HUES6 (cell line): ENCODE data around the gene OLFM1.

Source experiments
- H3K27ac ChIP-seq: 2 replicates; pipeline ENCODE4 v1.7.0; 2013; ENCODE audit warnings: low read depth, mild to moderate bottlenecking, low read length, inconsistent platforms
- H3K27me3 ChIP-seq: 2 replicates; pipeline ENCODE4 v1.6.1; 2013; ENCODE audit warnings: low read length; ENCODE audit not compliant: control insufficient read depth, insufficient read depth
- H3K36me3 ChIP-seq: 2 replicates; pipeline ENCODE4 v1.6.1; 2013; ENCODE audit warnings: low read length; ENCODE audit not compliant: control insufficient read depth, insufficient read depth
- H3K4me1 ChIP-seq: 2 replicates; pipeline ENCODE4 v1.6.1; 2013; ENCODE audit warnings: low read length; ENCODE audit not compliant: control insufficient read depth, insufficient read depth
- H3K4me3 ChIP-seq: 2 replicates; pipeline ENCODE4 v1.5.1; 2013; ENCODE audit warnings: low read depth, low read length
- H3K9ac ChIP-seq: one replicate; pipeline ENCODE4 v1.6.1; 2013; ENCODE audit warnings: mild to moderate bottlenecking, low read length
- H3K9me3 ChIP-seq: 2 replicates; pipeline ENCODE4 v1.6.1; 2013; ENCODE audit warnings: low read depth, low read length; ENCODE audit not compliant: control insufficient read depth, insufficient read depth

OLFM1 gene

DNA sequence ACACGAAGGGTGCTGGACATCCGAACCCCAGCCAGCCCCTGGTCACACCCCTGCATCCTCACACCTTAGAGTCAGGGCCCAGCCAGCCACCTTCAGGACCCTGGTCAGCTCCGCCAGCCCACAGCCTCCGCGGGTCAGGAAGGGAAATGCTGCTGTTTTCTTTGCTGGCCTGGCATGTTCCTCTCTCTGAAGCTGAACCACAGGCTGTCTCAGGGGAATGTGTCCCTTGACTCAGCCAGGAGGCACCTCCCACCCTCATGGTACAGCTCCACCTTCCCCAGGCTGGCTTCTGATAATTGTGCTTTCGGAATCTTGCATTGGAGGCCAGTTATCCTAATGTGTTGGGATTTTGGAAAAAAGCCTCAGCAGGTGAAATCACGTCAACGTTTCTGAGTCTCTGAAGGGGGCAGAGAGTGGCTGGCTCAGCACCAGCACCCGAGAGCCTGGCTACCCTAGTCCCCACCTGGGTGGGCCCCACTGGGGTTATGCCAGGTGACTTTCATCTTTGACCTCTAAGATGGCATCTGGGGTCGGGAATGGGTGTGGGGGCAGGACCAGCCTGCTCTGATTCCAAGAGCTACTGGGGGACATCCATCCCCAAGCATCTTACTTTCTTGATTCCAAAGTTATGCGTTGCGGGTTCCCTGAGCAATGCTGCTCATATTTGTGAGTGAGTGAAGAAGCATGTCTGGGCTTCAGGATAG lies 9.8 kb upstream of the OLFM1 start:
- Histone ChIP-seq H3K9ac (no peak overlapping the region), H3K9me3 (no peaks in the 10 kb centered on the region), H3K36me3 (no peaks in the 10 kb centered on the region), H3K27me3 (peaks cover 36% of the 10 kb centered on the region), H3K4me3 (no peak overlapping the region), H3K27ac (no peak overlapping the region), H3K4me1 (peaks cover 7% of the 10 kb centered on the region; the same call in 1 of the 2 replicates)

DNA sequence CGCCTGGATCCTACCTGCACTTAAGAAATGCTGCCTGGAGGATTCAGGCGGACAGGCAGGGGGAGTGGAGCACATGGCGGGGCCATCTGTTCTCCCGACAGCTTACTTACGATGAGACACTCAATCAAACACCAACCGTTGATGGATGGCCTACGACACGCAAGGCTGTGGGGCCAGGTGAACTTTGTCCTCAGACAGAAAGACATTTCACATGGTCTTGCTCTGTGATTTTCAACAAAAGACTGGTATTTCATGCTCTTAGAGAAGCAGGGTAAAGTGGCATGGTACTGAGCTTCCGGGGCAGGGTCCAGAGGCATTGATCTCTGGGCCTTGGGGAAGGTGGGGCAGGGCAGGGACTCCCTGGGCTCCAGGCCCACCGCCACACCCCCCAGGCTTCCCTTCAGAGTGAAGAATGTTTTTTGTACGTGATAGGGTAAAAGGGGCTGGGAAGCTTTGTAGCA lies 9.1 kb upstream of the OLFM1 start:
- Histone ChIP-seq H3K27me3 (peaks cover 36% of the 10 kb centered on the region), H3K4me1 (peaks cover 7% of the 10 kb centered on the region; the same call in 1 of the 2 replicates), H3K27ac (no peak overlapping the region), H3K4me3 (no peak overlapping the region), H3K9ac (no peak overlapping the region), H3K9me3 (no peaks in the 10 kb centered on the region), H3K36me3 (no peaks in the 10 kb centered on the region)

DNA sequence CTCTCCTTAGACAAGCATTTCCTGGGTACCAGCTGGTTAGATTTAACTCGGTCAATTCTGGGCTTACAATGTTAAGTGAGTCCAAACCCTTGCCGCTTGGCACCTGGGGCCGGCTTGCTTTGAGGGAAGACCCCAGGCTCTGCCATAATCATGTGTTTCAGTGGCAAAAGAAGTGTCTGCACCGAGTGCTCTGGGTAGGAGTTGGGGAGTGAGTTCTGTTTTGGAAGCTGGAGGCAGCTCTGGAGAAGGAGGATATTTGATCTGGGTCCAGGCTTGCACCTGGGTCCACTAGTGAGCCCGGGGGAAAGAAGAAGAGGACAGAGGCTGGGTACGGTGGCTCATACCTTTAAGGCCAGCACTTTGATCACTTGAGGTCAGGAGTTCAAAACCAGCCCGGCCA lies 8.4 kb upstream of the OLFM1 start:
- H3K4me3 ChIP-seq: no peak overlapping the region
- H3K9ac ChIP-seq: no peak overlapping the region
- peaks cover 7% of the 10 kb centered on the region; the same call in 1 of the 2 replicates for H3K4me1 ChIP-seq
- H3K27me3 ChIP-seq: peaks cover 34% of the 10 kb centered on the region
- no peaks in the 10 kb centered on the region for H3K36me3 ChIP-seq
- no peaks in the 10 kb centered on the region for H3K9me3 ChIP-seq
- H3K27ac ChIP-seq: no peak overlapping the region

DNA sequence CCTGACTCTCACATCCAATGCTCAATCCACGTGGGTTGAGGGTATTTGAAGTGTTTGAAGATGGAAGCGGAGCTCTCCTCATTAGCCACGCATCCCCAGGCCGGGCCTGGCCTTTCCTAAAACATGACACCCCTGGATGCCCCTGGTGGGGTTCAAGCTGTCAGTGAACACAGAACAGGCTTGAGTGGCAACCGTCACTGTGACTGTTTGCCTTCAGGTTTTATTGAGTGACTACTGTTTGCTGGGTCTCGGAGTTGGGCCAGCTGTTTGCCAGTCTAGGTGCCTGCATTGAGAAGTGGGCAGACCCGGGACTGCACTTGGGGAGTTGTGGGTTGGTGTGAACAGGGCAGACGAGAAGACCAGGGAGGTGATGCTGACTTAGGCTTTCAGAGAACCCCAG lies 7.8 kb upstream of the OLFM1 start:
- peaks cover 7% of the 10 kb centered on the region; the same call in 1 of the 2 replicates for H3K4me1 ChIP-seq
- H3K27ac ChIP-seq: no peak overlapping the region
- H3K27me3 ChIP-seq: peaks cover 34% of the 10 kb centered on the region
- H3K36me3 ChIP-seq: no peaks in the 10 kb centered on the region
- no peaks in the 10 kb centered on the region for H3K9me3 ChIP-seq
- H3K9ac ChIP-seq: no peak overlapping the region
- H3K4me3 ChIP-seq: no peak overlapping the region

DNA sequence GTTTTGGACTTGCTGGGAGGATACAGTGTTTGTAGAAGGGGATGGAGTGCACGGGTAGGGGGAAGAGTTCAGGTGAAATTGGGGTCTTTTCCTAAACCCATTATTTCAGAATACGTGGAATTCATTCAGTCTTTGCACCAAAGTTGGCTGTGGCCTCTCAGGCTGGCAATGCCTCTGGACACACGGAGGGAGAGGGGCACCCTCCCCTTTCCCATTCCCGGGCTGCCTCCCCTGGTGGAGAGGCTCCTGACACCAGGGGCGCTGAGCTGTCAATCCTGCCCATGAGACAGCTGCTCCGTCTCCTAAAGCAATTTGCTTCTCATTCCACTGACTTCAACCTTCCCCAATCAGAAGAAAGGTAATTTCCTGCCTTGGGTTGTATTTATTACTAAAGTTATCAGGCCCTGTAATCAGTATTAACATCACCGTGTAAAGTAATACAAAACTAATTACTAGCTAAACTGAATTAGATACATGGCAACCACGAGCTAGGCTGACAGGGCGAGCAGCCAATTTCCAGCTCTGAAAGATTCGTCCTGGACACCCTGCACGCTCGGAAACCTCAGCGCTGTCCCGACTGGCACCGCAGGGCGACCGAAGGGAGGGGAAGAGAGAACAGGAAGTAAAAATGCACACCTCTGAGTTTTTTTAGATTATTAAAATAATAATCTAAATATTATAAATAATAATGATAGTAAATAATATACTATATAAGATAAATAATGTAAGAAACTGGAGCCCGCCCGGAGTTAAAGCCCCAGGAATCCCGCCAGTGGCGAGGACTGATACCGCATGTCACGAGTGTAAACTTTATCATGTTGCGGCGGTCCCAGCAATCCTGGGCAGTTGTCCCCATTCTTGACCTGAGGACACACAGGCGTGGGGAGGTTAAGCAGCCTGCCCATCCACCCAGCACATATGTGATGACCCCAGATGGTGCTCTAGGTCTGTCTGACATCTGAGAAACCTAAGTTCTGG lies 6.9 kb upstream of the OLFM1 start:
- Histone ChIP-seq H3K4me3 (no peak overlapping the region), H3K36me3 (no peaks in the 10 kb centered on the region), H3K9ac (no peak overlapping the region), H3K9me3 (no peaks in the 10 kb centered on the region), H3K27me3 (peaks cover 29% of the 10 kb centered on the region), H3K4me1 (peaks cover 7% of the 10 kb centered on the region; the same call in 1 of the 2 replicates), H3K27ac (no peak overlapping the region)

DNA sequence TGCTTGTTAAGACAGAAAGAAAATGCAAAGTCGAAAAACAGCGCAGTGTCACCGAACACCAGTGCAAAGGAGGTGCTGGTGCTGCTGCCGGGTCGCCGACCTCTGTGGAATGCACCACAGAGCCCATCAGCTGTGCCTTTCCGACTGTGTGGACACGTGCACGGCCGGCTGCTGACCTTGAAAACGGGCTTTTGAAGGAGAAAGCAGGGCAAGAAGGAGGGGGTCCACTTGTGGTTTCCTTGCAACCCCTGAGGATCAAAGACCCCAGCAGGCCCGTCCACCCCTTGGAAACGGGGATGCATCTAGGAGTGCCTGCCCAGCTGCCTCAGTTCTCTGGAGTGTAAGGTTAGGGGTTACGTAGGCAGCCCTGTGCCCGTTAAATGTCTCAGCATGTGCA lies 6.2 kb upstream of the OLFM1 start:
- H3K27ac ChIP-seq: no peak overlapping the region
- no peaks in the 10 kb centered on the region for H3K36me3 ChIP-seq
- no peak overlapping the region for H3K9ac ChIP-seq
- no peaks in the 10 kb centered on the region for H3K9me3 ChIP-seq
- no peak overlapping the region for H3K4me3 ChIP-seq
- peaks cover 4% of the 10 kb centered on the region for H3K4me1 ChIP-seq
- H3K27me3 ChIP-seq: peaks cover 23% of the 10 kb centered on the region

DNA sequence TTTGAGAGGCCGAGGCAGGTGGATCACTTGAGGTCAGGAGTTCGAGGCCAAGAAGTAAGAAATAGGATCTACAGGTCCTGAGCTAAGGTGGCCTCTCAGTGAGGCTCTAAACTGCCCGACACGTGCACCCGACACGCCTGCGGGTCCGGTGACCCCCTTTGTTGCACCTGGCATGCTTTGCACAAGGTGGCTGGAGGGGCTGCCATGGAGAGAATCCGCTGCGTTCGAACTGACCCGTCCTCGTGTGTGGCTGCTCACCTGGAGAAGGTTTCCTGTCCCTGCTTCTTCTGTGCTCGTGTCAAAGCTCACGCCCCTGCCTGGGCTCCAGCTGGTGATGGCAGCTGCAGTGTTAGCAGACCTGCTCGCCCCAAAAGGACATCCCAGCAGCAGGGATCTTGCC lies 5.7 kb upstream of the OLFM1 start:
- H3K27ac ChIP-seq: no peak overlapping the region
- peaks cover 5% of the 10 kb centered on the region for H3K4me1 ChIP-seq
- no peaks in the 10 kb centered on the region for H3K36me3 ChIP-seq
- H3K9me3 ChIP-seq: no peaks in the 10 kb centered on the region
- no peak overlapping the region for H3K4me3 ChIP-seq
- H3K9ac ChIP-seq: no peak overlapping the region
- peaks cover 19% of the 10 kb centered on the region for H3K27me3 ChIP-seq

DNA sequence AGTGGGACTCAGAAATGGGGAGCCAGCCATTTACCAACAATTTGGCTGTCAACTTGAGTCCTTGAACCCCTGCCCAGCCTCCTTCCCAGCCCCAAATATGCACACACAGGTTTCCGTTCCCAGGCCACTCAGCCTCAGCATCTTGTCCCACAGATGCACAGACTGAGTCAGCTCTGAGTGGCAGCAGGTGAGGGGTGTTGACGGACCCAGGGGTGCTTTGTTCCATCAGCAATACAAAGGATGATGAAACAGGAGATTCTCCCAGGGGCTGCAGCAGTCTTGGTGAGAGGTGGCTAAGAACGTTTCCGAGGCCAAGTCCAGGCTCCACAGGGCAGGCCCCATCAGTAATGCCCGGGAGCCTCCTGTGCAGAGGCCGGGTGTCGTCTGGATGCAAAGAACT lies 4.9 kb upstream of the OLFM1 start:
- H3K9me3 ChIP-seq: no peaks in the 10 kb centered on the region
- peaks cover 18% of the 10 kb centered on the region for H3K27me3 ChIP-seq
- H3K9ac ChIP-seq: no peak overlapping the region

DNA sequence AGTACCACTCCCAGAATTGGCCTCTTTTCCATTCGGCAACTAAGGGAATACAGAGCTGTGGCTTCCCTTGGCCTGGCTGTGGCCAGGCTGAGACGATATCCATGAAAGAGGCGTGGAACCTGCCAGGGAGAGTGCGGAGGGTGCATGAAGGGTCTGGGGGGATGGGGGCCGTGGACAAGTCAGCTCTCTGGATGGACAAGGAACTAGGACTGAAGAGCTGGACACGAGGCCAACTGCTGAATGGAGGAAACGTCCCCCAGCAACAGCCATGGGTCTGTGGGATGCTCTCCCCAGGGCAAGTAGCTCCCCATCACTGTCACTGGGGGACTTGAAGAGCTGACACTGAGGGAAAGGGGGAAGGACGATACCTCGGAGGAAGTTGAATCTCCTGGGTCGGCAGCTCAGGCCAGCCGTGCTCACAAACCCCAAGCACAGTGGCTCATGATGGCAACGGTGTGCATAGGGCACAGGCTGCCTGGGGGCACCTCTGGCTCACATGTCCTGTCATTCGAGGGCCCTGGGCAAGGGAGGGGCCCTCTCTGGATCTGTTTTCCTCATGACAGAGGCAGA lies 4.1 kb upstream of the OLFM1 start:
- H3K27me3 ChIP-seq: peaks cover 25% of the 10 kb centered on the region
- H3K9ac ChIP-seq: no peak overlapping the region
- H3K4me3 ChIP-seq: no peak overlapping the region
- no peak overlapping the region for H3K27ac ChIP-seq
- H3K36me3 ChIP-seq: no peaks in the 10 kb centered on the region
- peaks cover 10% of the 10 kb centered on the region for H3K4me1 ChIP-seq
- no peaks in the 10 kb centered on the region for H3K9me3 ChIP-seq

More for the DNA sequence above, 4.9 kb upstream of the OLFM1 start:
- no peak overlapping the region for H3K27ac ChIP-seq
- H3K4me1 ChIP-seq: peaks cover 10% of the 10 kb centered on the region
- H3K4me3 ChIP-seq: no peak overlapping the region
- H3K36me3 ChIP-seq: no peaks in the 10 kb centered on the region

DNA sequence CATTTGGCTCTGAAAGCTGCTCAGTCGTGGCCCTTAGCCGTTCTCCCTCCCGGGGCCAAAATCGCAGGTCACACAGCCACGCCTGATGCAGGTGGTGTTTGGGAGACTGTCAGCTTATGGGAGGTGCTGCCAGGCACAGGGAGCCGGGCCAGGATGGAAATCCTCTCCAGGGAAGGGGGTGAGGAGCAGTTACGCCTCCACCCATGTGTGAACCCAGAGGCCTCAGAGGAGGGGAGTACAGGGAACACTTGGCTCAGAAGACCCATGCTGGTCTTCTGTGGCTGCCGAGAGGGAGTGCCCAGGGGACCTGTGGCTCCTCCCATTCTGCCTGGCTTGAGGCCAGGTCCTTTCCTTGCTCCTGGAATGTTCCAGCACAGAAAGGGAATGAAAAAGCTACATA lies 3.6 kb upstream of the OLFM1 start:
- H3K9ac ChIP-seq: no peak overlapping the region
- H3K36me3 ChIP-seq: no peaks in the 10 kb centered on the region
- H3K27me3 ChIP-seq: peaks cover 29% of the 10 kb centered on the region
- peaks cover 10% of the 10 kb centered on the region for H3K4me1 ChIP-seq
- no peak overlapping the region for H3K4me3 ChIP-seq
- H3K27ac ChIP-seq: no peak overlapping the region
- no peaks in the 10 kb centered on the region for H3K9me3 ChIP-seq

DNA sequence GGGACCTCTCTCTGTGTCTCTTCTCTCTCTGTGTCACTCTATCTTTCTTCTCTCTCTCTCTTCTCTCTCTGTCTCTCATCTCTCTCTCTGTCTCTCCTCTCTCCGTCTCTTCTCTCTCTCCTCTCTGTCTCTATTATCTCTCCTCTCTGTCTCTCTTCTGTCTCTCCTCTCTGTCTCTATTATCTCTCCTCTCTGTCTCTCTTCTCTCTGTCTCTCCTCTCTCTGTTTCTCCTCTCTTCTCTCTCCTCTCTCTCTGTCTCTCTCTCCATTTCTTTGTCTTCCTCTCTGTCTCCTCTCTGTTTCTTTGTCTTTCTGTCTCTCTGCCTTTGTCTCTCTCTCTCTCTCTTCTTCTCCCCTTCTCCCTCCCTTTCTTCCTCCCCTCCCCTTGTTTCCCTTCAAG lies 3.2 kb upstream of the OLFM1 start:
- Histone ChIP-seq H3K4me1 (peaks cover 10% of the 10 kb centered on the region), H3K27ac (no peak overlapping the region), H3K27me3 (peaks cover 31% of the 10 kb centered on the region), H3K4me3 (no peak overlapping the region), H3K36me3 (no peaks in the 10 kb centered on the region), H3K9me3 (no peaks in the 10 kb centered on the region), H3K9ac (no peak overlapping the region)
